NCI-H2196 (cell line): ENCODE data around the gene GTSE1.

Experiments used
- DNase-seq: peaks from one replicate; lab custom pipeline; 2025; ENCODE audit not compliant: unreplicated experiment; lab: John Stamatoyannopoulos, UW

Gene GTSE1

DNA sequence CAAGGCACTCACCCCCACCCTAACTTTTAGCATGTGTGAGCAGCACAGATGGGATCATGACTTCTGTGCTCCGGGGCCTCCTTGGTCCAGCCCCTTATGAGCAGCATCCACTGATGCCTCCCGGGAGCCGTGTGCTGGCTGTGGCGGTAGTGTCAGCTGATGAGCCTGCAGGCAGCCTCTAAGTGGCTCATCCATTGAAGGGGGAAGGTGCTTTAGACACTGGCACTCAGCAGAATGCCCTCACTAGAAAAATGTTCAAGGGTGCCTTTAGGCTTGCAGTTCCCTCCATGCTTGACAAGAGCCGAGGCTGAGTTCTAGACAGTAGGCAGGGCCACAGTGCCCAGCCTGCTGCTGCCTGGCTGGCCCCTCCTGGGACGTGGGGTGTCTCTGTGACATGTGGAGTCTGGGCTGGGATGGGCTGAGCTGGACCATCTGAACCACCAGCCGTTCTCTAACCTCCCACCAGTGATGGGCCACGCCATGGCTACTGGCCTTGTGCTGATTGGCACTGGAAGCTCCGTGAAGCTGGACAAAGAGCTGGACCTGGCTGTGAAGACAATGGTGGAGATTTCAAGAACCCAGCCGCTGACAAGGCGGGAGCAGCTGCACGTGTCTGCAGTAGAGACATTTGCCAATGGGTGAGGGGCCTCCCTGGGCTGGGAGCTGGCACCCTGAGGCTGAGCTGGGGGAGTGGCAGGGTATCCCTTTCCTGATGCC, 23.1 kb upstream of the GTSE1 start:
- DNase-seq = no peak

GRCh38 chr22:46274381-46274780, 22.3 kb upstream of the GTSE1 start:
- DNase-seq = no peak

DNA sequence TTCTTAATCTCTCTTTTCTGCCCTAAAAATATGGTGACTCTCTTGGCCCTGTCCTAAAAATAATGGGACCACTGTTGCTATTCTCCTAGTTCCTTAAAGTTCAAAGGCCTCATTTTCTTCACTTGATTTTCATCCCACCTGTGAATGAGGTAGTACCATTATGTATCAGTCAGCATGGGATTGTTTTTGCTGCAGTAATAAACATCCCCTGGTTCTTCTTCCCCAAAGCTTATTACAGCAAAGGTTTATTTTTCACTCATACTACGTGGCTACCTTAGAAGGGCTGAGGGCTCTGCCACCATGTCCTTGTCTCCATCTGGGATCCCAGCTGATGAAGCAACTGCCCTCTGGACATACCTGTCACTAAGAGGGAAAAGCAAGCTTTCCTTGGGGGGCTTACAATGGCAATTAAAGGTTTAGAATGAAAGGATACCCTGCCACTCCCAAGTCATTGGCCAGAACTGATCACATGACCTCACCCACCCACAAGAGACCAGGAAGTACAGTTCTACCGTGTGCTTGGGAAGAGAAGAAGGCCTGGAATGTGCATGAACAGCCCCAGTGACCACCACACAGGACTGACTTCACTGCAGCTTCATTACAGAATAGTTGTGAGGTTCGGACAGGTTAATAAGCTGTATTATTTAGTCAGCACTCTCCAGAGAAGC, 21.1 kb upstream of the GTSE1 start:
- no peak for DNase-seq

DNA sequence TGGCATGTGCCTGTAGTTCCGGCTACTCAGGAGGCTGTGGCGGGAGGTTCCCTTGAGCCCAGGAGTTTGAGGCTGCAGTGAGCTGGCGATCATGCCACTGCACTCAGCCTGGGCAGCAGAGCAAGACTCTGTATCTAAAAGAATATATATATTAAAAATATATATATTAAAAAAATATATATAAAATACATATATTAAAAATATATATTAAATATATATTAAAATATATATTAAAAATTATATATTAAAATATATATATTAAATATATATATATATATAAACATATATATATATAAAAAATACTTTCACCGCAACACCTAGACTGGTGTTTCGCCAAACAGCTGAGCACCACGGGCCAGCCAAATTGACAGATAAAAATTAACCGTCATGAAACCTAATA, 20.1 kb upstream of the GTSE1 start:
- DNase-seq = no peak

DNA sequence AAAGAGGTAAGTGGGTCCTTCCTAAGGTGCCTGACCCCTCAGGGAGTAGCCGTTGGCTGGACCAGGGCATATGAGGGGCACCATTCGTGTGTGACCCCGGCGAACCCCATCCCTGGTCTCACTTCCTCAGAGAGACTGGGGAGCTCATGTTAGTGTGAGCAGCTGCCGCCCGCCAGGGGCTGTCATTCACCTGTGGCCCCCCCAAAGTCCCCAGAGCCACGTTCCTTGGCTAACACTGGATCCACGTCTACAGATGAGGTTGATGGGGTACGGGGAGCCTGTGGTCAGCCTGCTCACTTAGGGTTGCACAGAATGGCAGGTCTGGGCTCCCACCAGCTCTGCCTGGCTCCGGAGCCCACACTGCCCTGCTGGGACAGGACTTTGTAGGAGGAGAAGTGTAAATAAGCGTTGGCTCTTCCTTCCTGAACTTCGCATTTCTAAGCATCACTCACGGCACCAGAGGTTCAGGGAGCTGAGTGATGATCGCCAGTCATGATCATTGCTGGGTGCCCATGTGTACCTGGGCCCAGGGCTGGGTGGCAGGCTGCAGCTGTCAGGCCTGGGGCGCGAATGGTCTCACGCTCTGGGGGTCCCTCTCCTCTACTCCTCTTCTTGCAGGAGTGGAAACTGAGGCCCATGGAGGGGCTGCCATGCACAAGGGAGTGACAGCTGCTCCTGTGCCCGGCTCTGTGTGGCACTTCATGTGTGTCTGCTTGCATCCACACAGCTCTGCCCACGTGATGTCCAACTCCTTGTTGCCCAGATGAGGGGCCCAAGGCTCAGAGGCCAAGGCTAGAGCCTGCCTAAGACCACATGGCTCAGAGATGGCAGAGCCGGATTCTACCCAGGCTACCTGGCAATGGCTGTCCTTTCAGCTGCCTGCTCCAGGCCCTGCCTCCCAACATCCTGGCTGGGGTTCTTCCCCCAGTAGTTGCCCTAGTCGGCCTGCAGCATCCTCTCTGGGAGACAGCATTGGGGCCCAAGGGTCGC, 17.7 kb upstream of the GTSE1 start:
- DNase-seq = no peak

DNA sequence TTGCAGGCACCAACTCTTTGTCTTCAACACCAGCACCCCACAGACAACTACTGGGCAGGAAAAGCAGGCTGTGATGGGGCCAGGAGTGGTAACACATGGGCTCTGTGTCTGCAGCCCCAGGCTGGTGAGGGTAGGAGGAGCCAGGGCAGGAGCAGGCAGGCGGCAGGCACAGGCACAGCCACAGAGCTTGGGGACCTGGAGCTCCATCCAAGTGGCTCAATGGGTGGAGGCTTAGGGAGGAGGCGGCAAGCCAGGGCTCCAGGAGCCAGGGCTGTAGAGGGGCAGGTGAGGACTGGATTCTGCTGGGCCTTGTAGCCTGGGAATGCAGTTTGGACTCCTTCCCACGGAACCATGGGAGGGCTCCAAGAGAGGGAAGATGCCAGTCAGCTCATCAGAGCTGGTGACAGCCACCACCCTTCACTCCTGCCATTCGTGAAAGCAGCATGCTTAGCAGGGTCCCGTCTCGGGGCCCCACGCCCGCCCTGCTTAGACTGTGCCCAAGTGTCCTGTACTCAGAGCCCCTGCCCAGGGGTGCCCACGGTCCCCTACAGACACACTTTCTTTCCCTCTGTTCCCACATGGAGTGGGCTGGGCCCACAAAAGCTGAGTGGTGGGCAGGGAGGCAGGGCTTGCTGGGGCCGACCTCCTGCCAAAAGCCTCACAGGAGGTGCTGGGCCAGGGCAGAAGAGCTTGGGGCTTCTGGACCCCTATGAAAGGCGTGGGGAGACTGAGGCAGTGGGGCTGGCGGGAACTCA, 16.4 kb upstream of the GTSE1 start:
- no peak for DNase-seq

DNA sequence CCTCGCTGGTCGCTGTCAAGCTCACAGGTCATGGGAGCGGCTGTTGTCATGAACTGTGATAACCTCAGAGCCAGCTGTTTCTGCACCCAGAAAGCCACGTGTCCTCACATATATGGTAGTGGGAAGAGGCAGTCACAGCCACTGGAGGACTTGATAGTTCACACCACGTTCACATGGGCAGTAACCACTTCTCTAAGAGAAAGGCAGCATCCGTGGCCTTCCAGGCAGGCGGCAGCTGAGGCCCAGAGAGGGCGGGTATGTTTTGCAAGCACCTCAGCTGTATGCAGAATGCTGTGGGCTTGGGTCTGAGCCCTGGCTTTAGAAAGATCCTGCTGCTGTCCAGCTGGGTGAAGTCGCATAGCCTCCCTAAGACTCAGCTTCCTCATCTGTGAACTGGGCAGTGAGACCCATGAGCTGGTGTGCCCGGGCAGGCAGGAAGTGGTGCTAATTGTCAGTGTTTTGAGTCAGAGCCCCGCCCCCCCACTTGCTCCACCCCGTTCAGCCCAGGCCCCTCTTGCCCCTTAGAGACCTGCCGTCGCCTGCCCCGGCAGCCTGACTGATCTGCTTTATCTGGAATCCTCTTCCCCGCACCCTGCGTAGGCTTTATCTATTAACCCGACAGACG, 15.6 kb upstream of the GTSE1 start:
- no peak for DNase-seq

DNA sequence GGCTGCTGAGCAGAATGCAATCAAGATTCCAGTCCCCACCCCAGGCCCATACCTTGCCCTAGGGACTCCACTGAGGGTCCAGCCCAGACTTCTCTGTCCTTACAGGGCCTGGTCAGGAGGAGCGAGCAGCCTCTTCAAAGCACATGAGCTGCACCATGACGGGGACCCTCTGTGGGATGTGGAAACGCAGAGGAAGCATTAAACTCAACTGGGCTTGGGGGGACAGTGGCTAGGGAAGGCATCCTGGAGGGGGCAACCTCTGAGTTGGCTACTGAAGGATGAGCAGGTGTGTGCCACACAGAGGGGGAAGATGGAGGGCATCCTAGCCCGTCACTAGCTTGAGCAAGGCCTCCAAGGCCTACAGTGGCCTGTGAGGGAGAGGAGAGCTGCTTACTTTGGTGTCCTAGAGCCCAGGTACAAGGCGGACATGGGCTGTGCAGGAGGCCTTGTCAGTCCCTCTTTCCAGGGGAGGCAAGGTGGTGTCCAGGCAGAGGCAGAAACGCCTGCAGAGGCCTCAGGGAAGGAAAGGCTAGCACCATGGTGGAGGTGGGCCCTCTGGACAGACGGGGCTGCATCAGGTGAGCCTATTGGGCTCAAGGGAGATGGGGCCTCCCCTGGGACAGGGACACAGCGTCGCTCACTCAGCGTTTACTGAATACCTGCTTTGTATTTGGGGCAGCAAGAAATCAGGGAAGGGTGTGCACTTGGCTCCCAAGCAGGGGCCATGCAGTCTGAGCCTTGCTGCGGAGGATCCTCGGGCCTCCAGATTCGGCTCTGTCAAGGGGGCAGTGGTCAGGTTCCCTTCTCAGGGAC, 14.6 kb upstream of the GTSE1 start:
- no peak for DNase-seq

DNA sequence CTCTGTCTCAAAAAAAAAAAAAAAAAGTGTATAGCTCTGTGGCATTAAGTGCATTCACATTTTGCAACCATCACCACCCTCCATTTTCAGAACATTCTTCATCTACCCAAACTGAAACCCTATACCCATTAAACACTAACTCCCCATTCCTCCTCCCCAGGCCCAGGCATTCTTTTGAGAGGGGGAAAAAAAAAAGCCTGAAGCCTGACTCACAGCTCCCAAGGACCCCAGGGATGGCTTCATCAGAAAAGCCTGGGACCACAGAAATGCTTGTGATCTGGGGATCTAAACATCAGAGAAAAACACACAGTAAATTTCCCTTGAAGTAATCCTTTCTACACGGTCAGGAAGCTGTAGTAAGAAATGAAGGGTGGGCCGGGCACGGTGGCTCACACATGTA, 10.7 kb upstream of the GTSE1 start:
- DNase-seq = no peak

GRCh38 chr22:46286941-46287872, 9.5 kb upstream of the GTSE1 start:
- no peak for DNase-seq

- no peak for DNase-seq
Observed at GRCh38 chr22:46287873-46288751, 8.6 kb upstream of the GTSE1 start.

DNA sequence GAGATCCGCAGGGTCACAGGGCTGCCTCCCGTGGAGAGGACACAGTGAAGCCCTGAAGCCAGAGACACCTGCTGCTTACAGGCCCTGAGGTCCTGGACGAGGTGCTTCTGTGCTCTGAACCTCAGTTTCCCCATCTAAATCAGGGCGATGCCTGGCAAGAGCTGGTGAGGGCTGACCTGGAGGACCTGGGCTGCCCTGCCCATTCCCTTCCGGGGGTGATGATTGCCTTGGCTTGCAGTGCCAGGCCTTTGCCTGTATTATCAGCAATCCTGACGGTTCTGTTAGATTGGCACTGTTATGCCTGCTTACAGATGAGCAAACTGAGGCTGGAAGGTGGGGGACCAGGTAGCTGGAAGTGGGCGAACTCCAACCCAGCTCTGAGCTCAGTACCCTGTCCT, 7.8 kb upstream of the GTSE1 start:
- DNase-seq = no peak

DNA sequence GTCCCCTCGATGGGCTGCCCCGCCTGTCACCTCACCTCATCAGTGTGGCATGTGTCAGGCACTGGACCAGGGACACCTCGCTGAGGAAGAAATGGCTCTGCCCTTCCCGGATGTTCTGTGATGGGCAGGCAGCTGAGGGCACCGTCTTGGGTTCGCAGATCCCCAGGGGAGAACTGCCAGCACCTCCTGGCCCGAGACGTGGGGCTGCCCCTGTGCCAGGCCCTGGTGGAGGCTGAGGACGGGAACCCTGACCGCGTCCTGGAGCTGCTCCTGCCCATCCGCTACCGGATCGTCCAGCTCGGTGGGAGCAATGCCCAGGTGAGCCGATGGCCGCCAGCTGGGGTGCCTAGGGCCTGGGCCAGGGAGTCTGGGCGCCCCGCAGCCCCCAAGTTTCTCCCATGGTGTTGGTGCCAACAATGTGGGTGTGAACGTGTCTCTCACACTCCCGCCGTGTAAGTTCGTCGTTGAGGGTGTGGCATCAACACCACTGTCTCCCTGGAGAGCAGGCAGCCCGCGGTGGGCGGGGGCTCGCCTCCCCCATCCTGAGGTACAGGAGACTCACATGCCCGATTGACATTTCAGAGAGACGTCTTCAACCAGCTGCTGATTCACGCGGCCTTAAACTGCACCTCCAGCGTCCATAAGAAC, 7.3 kb upstream of the GTSE1 start:
- DNase-seq = no peak

DNA sequence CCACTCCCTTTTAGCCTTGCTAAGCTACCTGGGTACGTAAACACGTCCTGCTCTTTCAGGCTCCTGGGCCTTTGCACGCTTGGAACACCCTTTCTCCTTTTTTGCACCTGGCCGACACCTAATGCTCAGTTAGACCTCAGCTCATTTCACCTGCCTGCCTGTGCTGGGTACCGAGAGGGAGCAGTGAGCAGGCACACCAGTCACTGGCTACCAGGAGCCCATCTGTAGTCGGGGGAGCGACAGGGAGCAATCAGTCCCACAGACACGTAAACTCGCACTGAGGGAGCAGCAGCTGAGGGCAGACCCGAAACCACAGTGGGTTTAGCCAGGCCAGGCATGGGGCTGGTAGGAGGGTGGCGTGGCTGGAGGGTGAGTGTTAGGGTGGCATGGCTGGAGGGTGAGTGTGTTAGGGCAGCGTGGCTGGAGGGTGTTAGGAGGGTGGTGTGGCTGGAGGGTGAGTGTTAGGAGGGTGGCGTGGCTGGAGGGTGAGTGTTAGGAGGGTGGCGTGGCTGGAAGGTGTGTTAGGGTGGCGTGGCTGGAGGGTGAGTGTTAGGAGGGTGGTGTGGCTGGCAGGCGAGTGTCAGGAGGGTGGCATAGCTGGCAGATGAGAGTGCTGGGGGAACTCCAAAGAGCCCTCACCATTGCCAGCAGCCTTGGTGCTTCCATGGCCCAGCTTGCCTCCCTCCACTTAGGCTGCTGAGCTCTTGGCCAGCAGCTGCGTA, 6.4 kb upstream of the GTSE1 start:
- no peak for DNase-seq

DNA sequence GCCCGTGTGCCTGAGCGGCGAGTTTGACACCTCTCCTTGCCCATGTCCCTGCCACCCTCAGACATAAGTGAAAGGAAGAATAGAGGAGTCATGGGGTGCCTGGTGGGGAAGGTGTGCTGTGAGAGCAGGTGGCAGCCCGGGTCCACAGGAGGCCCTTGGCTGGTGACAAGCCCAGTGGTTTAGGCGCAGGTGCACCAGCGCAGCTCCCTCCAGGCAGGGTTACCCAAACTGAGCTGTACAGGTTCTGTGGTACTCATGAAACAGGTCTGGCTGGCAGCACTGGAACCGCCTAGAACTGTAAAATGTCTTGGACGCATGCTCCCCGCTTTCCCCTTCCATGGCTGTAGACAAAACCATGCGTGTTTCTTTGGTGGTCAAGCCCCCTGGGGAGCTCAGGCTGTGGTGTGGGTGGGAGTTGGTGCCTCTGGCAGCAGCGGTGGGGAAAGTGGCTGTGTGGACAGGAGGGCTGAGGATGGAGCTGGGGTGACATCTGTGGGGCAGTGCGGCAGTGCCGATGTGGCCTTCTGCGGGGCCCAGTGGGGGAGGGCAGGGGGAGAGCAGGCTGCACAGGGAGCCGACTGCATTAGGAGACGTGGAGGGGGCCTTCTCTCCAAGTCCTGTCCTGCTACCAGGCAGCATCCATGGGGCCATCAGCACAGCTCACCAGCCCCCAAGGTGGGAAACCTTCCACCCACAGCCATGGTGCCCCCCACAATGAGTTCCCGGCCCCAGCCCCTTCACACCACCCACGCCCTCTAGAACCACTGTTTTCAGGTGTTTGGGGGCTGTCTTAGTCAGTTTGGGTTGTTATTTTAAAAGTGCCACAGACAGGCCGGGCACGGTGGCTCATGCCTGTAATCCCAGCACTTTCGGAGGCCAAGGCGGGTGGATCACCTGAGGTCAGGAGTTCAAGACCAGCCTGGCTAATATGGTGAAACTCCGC, 5.6 kb upstream of the GTSE1 start:
- no peak for DNase-seq
